ENCODE measurements around the gene FANK1. TPM values are rescaled to one million over a fixed set of nuclear protein-coding genes. Genes with fewer than 3 reads are reported as not detected.

Gene FANK1
- polyA plus RNA-seq, 3 donors, result 0.20 TPM; not detected in 2

DNA sequence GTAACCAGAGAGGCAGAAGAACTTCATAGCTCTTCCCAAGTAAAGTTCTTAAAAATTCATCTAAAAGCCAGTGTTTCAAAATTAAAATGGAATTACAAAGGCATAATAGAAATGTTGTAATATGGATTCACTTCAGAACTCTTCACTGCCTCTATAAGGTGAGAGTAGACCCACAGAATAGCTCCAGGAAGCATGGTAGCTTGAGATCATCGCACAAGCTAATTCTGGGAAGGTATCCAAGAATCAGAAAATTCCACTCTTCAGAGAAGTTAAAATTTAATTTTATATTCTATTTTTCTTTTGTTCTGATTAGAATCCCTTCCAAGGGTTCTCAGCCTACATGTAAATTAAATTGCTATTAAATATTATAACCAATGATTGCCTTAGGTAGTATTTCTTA is 13.8 kb upstream of the FANK1 start:
- no peak overlapping the region for H3K27ac Mint-ChIP-seq
- no peaks in the 10 kb centered on the region for H3K4me1 ChIP-seq (ENCODE audit: control insufficient read depth in 1 of 2, insufficient read depth in 2 of 2, low read length in 2 of 2)
- H3K4me3 Mint-ChIP-seq, result no peak overlapping the region
- H3K9me3 ChIP-seq (replicated peaks in 1 of 2; ENCODE audit: control insufficient read depth in 1 of 2, insufficient read depth in 1 of 2, low read length in 2 of 2), result no peaks in the 10 kb centered on the region
- no peak for DNase-seq
- H3K27ac ChIP-seq (ENCODE audit: low read depth in 1 of 2, low read length in 2 of 2), result no peak overlapping the region
- TF ChIP-seq, protein P1, sequence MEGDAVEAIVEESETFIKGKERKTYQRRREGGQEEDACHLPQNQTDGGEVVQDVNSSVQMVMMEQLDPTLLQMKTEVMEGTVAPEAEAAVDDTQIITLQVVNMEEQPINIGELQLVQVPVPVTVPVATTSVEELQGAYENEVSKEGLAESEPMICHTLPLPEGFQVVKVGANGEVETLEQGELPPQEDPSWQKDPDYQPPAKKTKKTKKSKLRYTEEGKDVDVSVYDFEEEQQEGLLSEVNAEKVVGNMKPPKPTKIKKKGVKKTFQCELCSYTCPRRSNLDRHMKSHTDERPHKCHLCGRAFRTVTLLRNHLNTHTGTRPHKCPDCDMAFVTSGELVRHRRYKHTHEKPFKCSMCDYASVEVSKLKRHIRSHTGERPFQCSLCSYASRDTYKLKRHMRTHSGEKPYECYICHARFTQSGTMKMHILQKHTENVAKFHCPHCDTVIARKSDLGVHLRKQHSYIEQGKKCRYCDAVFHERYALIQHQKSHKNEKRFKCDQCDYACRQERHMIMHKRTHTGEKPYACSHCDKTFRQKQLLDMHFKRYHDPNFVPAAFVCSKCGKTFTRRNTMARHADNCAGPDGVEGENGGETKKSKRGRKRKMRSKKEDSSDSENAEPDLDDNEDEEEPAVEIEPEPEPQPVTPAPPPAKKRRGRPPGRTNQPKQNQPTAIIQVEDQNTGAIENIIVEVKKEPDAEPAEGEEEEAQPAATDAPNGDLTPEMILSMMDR (IDR thresholded peaks at IDR 0.05), result no peak
- H3K9me3 Mint-ChIP-seq, result peaks cover 0 to 5% (median 0%) of the 10 kb centered on the region in 7 donors
- peaks cover 5 to 28% of the 10 kb centered on the region in 2 donors for H3K36me3 ChIP-seq (replicated peaks in 1 of 2; ENCODE audit: control insufficient read depth in 1 of 2, insufficient read depth in 2 of 2, low read length in 2 of 2)
- H3K27me3 ChIP-seq (ENCODE audit: control insufficient read depth in 2 of 2, insufficient read depth in 2 of 2, low read length in 2 of 2), result no peaks in the 10 kb centered on the region
- H3K27me3 Mint-ChIP-seq (ENCODE audit: low read depth in 3 of 3), result no peaks in the 10 kb centered on the region
- H3K4me3 ChIP-seq (replicated peaks in 1 of 3; ENCODE audit: low read depth in 2 of 3, low read length in 3 of 3), result no peak overlapping the region
- H3K4me1 Mint-ChIP-seq, result no peaks in the 10 kb centered on the region
- H3K4me2 ChIP-seq (replicated peaks; ENCODE audit: extremely low read depth, low read length, poor library complexity, severe bottlenecking), result no peak overlapping the region
- no peaks in the 10 kb centered on the region for H3K79me2 ChIP-seq (ENCODE audit: insufficient read depth, low read length)
- H3K9ac ChIP-seq (ENCODE audit: insufficient read depth, low read length, poor library complexity, severe bottlenecking), result no peak overlapping the region
- intact Hi-C loops (cut with micrococcal nuclease), result no loop called here
- peaks cover 16 to 28% of the 10 kb centered on the region in 2 donors for H3K36me3 Mint-ChIP-seq
- no CpG with 5 or more reads among the region's 1 CpG for WGBS (ENCODE audit: insufficient coverage)
- H2AFZ ChIP-seq (ENCODE audit: insufficient read depth, low read depth, low read length, poor library complexity, severe bottlenecking), result no peak overlapping the region
- peaks cover 5% of the 10 kb centered on the region for H4K20me1 ChIP-seq (ENCODE audit: insufficient read depth, low read length)

DNA sequence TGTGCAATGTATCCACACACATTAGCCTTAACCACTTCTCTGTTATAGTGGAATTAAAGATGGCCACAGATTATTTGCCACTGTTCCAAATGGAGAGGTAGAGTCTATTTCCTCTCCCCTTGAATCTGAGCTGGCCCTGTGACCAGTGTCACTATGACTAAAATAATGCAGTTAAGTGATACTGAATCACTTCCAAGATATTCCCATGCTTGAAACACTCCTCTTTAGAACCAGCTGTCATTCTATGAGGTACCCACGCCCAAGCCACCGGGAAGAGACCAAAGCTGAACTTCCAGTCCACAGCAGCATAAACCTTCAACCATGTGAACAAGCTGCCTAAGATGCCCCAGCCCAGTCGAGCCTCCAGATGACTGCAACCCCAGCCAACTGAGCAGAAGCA is 13.2 kb upstream of the FANK1 start:
- H3K4me1 Mint-ChIP-seq, result no peaks in the 10 kb centered on the region
- Histone ChIP-seq H3K4me3 (replicated peaks in 1 of 3; ENCODE audit: low read depth in 2 of 3, low read length in 3 of 3) (no peak overlapping the region), H2AFZ (ENCODE audit: insufficient read depth, low read depth, low read length, poor library complexity, severe bottlenecking) (no peak overlapping the region), H3K36me3 (replicated peaks in 1 of 2; ENCODE audit: control insufficient read depth in 1 of 2, insufficient read depth in 2 of 2, low read length in 2 of 2) (peaks cover 5 to 28% of the 10 kb centered on the region in 2 donors), H4K20me1 (ENCODE audit: insufficient read depth, low read length) (peaks cover 5% of the 10 kb centered on the region), H3K4me2 (replicated peaks; ENCODE audit: extremely low read depth, low read length, poor library complexity, severe bottlenecking) (no peak overlapping the region), H3K9ac (ENCODE audit: insufficient read depth, low read length, poor library complexity, severe bottlenecking) (no peak overlapping the region), H3K4me1 (ENCODE audit: control insufficient read depth in 1 of 2, insufficient read depth in 2 of 2, low read length in 2 of 2) (no peaks in the 10 kb centered on the region), H3K27me3 (ENCODE audit: control insufficient read depth in 2 of 2, insufficient read depth in 2 of 2, low read length in 2 of 2) (no peaks in the 10 kb centered on the region), H3K27ac (ENCODE audit: low read depth in 1 of 2, low read length in 2 of 2) (no peak overlapping the region), H3K9me3 (replicated peaks in 1 of 2; ENCODE audit: control insufficient read depth in 1 of 2, insufficient read depth in 1 of 2, low read length in 2 of 2) (no peaks in the 10 kb centered on the region), H3K79me2 (ENCODE audit: insufficient read depth, low read length) (no peaks in the 10 kb centered on the region)
- no peak for DNase-seq
- no peak overlapping the region for H3K4me3 Mint-ChIP-seq
- H3K27me3 Mint-ChIP-seq (ENCODE audit: low read depth in 3 of 3), result no peaks in the 10 kb centered on the region
- H3K27ac Mint-ChIP-seq, result peak overlapping the region in 1 of 7 donors; percentile 27
- TF ChIP-seq, protein P1 (IDR thresholded peaks at IDR 0.05), result no peak
- intact Hi-C loops (cut with micrococcal nuclease), result no loop called here
- peaks cover 0 to 5% (median 0%) of the 10 kb centered on the region in 7 donors for H3K9me3 Mint-ChIP-seq
- whole genome bisulfite sequencing (ENCODE audit: insufficient coverage), result no CpG with 5 or more reads among the region's 3 CpGs
- peaks cover 16 to 23% of the 10 kb centered on the region in 2 donors for H3K36me3 Mint-ChIP-seq

All from CD14-positive monocyte (primary cell).